NCI-H446 treated with DMSO at 0.1 percent for 48 hours (cell line): ENCODE measurements around the gene DNTTIP2.
"Not testable (repeated sequence)": the region's sequence is repeated elsewhere in the genome, so short reads cannot be mapped to it uniquely, and the experiment has no call there.

Experiments
- DNase-seq: peaks from one replicate; lab custom pipeline; 2025; lab: John Stamatoyannopoulos, UW

DNTTIP2 gene

DNA sequence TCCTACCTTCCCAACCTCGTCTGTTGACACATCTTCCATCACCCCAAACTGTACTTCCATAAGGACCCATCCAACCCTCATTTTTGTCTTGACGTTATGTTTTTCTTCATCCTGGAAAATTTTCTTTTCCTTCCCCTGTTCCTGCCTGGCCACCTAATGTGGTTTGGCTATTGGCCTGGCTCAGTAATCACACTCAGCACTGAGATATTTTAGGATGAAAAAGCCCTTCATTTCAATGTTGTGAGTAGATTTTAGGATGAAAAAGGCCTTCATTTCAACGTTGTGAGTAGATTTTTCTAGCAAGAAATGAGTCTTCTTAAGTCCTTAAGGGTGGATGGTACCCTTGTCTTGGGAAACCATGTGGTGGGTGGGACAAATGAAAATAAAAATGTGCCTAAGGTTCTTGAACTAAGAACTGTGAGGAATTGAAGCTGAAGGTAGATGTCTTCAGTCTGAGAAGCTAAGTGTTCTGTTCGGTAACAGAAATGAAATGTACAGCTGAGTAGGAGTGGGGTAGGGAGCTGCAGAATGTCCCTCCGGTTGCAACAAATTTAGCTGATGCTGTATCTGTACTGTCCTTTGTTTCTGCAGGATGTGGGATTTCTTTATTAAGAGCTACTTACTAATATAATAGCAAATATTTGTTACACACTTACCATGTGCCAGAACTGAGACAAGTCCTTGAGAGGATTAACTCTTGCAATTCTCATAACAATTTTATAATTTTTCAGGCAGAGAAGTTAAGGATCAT is 36.1 kb downstream of the DNTTIP2 start:
- no peak for DNase-seq

DNA sequence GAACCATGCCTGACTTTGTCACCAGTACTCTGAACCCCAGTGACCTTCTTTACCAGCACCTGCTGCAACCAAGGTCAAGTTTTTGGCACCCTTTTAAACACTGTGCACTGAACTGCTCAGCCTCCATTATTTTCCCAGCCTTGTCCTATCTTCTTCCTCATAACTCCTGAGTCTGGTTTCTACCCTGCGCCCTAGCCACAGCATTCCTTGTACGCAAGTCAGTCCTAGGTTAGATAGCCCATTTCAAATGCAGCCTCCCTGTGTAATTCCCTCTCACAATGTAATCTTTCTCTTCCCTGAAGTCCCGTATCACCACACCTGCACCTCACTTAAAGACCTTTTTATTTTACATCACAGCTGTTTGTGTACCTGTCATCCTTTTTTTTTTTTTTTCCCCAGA is 37.2 kb downstream of the DNTTIP2 start:
- no peak for DNase-seq

DNA sequence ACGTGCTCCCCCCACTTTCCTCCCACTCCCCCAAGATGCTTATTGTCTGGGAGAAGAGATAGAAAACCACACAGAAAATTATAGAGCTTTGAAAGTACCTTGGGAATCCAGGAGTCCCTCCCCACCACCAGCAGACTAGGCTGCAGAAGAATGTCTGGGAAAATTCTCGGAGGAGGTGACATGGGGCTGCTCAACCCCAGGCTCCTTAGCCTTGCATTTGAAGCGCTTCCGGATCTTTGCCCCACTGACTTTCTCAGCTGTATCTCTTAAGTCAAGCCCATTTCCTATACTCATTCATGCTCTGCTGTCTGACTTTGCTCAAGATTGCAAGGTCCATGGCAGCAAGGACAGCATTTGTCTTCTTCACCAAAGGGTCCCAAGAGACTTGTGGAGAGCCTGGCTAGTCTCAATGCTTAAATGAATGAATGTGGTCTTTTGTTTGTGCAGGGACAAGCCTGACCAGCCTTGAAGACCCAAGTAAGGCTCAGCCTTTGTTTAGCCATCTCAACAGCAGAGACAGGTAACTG is 38.0 kb downstream of the DNTTIP2 start:
- no peak for DNase-seq

DNA sequence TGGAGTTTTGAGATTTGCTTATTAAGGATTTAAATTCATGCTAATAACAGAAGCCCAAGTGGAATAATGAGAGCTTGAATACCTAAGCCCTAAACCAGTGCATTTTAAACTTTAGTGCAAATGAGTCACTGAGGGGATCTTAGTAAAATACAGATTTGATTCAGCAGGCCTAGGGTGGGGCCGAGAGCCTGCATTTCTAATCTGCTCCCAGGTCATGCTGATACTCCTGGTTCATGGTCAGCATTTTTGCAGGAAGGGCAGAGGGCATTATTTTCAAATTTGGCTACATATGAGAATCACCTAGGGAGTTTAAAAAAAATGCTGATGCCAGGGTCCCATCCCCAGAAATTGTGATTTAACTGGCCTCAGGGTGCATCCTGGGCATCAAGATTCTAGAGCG is 39.3 kb downstream of the DNTTIP2 start:
- no peak for DNase-seq

GRCh38 chr1:93839307-93839706 is 39.7 kb downstream of the DNTTIP2 start:
- DNase-seq, result no peak

DNA sequence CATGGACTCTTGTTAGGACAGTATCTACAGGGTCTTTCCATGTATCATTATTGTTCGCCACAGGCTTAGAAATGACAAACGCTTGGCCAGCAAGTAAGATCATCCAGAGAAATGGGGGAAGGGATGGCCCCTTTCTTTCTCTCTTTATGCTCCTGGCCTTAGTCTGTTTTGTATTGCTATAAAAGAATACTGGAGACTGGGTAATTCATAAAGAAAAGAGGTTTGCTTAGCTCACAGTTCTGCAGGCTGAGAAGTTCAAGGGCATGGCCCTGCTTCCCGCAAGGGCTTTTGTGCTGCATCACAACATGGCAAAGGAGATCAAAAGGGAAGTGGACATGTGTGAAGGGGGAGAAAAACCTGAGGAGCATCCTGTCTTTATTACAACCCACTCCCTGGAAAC is 41.0 kb downstream of the DNTTIP2 start:
- DNase-seq, result no peak

DNA sequence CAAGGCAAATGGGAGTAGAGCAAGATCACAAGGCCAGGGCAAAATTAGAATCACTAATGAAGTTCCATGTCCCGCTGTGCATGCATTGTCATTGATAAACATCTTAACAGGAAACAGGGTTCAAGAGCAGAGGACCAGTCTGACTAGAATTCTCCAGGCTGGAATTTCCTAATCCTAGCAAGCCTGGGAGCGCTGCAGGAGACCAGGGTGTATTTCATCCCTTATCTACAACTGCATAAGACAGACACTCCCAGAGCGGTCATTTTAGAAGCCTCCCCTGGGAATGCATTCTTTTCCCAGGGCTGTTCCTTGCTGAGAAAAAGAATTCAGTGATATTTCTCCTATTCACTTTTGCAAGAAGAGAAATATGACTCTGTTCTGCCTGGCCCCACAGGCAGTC is 45.7 kb downstream of the DNTTIP2 start:
- not testable (repeated sequence) for DNase-seq

- no peak for DNase-seq
Measured at GRCh38 chr1:93829061-93829460, 49.9 kb downstream of the DNTTIP2 start.

DNA sequence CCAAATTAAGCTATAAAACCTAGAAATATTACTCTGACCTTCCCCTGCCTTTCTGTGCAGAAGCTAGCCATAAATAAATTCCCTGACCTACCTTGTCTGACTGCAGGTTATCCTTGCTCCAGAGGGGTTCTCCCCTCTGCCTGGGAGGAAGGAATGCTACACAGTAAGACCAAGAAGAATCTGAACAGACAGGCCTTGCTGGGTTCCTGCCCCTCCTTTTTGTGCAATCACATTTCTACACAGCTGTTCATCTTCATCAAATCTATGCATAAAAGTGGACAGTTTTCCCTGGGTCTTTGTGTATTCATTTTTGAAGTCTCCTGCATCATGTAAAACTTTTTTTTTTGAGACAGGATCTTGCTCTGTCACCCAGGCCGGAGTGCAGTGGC is 50.6 kb downstream of the DNTTIP2 start:
- DNase-seq, result no peak

DNA sequence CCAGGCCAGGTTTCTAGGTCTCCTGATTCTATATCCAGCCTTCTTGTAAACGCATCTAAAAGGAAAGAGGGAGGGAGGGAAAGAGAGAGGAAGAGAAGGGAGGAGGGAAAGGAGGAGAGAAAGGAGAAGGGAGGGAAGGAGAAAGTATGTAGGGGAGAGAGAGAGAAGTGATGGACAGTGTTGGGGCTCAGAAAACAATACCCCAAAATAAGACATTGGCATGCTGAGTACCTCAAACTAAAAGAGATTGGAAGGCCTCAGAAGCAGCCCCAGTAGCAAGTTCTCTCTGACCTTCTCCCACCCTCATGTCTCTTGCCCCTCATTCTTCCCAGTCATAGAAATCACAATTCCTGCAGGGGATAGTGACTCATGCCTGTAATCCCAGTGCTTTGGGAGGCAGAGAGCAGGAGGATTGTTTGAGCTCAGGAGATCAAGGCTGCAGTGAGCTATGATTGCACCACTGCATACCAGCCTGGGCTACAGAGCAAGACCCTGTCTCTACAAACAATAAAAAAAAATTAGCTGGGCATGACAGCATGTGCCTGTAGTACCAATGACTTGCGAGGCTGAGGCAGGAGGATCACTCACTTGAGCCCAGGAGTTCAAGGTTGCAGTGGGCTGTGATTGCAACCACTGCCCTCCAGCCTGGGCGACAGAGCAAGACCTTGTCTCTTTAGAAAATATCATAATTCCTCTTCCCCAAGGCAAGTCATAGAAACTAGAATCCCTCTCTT is 51.2 kb downstream of the DNTTIP2 start:
- no peak for DNase-seq

DNA sequence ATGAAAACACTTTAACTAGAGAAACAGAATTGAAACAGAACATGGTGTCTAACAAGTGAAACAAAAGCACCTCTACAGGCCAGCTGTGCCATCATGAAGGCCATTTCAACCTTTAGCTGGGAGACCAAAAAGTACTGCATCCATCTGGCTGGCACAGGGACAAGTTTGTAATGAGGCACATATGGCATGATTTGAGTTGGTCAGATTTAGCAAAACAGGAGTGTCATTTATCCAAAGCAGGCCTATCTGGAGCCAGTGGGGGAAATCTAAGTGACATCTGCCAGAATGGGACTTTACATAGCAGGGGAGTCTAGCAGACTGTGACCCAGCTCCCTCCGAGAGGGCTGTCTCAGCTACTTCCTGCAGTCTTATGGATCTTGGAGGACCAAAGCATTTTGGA is 51.9 kb downstream of the DNTTIP2 start:
- DNase-seq, result peak; percentile 78

- DNase-seq, result no peak
Measured at GRCh38 chr1:93824834-93825233, 54.2 kb downstream of the DNTTIP2 start.

DNA sequence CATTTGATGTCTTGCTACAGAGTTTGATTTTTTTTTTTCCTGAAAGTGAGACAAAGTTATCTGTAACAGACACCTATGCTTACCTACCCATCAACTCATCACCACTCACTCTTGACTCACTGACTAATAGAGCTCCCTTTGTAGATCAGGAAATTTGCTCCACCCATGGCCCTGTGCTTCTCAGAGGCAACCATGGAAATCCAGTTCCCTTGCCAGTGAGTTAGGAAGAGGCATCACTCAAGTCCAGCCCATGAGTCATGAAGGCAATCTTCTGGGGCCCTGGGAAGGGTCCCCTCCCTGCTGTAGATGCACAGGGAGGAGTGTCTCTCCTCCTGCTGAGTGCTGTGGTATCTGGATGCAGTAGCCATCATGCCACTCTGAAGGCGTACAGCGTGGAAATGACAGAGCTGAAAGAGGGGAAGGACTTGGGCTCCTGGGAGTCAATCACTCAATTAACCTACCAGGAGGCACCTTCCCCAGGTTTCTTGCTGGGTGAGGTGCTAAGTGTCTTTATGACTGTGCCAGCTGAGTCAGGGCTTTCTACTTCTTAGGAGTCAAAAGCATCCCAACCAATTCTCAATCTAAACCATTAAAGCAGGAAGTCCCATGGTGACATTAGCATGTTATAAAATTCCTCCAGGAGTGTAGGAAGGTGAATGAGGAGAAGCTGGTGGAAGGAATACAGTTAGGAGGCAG is 56.1 kb downstream of the DNTTIP2 start:
- DNase-seq, result no peak

GRCh38 chr1:93821423-93822144 is 57.4 kb downstream of the DNTTIP2 start:
- DNase-seq, result no peak

- DNase-seq, result no peak
Measured at GRCh38 chr1:93820554-93821422, 58.2 kb downstream of the DNTTIP2 start.

GRCh38 chr1:93818570-93818959 is 60.4 kb downstream of the DNTTIP2 start:
- no peak for DNase-seq

- no peak for DNase-seq
Measured at GRCh38 chr1:93817819-93818569, 61.0 kb downstream of the DNTTIP2 start.

DNA sequence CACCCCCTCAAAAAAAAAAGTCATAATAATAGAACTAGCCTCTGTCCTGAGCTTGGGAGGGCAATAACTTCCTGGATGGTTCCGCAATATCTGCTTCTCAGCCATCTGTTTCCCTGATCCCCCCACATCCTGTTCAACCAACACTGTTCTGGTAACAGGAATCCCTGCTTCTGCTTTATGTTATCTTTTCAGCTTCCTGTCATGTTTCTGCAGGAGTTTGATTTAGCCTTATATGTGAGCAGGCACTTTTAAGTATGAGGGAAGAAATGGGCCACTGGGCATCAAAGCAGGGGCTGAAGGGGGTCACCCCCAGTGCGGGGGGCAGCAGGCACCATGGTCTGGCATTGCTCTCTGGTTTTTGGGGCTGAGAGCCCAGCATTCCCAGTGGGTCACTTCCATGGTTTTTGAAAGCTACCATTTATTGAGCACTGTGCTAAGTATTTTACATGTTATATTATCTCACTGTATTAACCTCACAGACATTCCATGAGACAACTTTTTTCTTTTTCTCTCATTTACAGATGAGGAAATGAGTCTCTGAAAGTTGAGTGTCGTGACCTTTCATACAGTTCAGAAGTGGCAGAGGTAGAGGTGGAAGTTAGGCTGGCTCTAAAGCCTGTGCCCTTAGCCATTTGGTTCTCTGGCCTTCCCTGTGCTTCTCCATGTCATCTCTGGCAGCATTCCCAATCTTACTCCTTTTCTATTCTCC is 61.9 kb downstream of the DNTTIP2 start:
- DNase-seq, result no peak
